HG02840 (cell line): ENCODE results near the gene RFT1.

ENCODE experiments used
- ATAC-seq: cut with Tn5 transposase; IDR thresholded peaks from one replicate; pipeline ENCODE4 v1.9.1; 2021; ENCODE audit warnings: mild to moderate bottlenecking, moderate library complexity, moderate number of reproducible peaks; ENCODE audit not compliant: unreplicated experiment, low FRiP score

The RFT1 gene

DNA sequence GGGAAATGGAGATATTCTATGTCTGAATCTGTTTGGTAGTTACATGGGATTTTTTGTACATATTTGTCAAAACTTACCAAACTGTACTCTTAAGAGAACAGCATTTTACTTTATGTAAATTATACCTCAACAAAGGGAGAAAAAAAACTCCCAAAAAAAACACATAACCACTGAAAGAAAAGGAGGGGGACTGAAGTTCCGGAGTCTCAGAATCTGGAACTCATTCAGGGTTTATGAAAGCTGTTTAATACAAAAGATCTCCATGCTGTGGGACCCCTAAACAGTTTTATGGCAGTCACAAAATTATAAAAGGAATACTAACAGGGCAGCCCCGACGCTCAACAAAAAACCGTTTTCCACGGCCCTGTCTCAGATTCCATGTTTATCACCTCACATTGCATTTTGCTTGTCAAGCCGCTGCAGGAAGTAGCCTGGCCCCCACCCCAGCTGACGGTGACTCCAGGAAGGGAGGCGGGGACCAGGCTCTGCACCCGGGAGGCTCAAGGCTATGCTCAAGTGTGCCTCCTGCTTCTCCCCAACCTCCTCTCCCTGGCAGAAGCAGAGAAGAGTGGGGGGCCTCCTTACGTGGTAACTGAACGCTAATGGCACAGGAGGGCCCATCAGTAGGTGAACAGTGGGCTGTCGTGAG is 29.3 kb downstream of the RFT1 start:
- ATAC-seq, result no peak

DNA sequence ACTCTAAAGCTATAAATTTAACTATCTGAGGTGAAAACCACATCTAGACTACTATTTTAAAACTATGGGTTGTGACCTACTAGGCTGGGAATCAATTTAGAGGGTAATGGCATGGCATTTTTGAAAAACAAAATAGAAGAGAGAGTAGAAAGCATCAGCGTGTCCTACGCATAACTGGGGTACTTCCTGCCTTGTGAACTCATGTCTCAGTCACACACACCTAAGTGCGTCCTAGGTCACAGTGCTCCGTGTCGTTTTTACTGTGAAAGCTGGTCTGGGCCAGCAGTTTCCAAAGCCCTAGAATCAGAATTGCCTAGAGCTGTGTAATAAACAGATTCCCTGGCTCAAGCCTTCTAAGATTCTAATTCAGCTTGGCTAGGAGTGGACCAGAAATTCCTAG is 32.3 kb downstream of the RFT1 start:
- ATAC-seq, result no peak

DNA sequence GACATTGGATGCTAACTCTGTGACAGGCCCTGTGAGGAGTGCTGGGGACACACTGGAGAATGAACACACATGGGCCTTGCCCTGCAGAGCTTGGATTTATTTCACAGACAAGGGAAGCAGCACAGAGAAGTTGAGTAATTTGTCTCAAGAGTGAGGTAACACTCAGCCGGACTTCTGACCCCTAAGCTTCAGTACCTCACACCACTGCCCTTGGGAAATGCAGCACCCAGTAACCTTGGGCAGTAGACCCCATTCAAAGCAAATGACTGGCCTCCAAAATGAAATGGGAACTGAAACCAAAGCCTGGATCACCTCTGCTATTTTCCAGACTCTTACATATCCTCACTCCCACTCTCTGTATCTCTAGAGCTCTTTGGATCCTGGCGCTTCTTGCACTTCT is 37.3 kb downstream of the RFT1 start:
- no peak for ATAC-seq

- ATAC-seq, result no peak
Observed at GRCh38 chr3:53092216-53092615, 38.0 kb downstream of the RFT1 start.

DNA sequence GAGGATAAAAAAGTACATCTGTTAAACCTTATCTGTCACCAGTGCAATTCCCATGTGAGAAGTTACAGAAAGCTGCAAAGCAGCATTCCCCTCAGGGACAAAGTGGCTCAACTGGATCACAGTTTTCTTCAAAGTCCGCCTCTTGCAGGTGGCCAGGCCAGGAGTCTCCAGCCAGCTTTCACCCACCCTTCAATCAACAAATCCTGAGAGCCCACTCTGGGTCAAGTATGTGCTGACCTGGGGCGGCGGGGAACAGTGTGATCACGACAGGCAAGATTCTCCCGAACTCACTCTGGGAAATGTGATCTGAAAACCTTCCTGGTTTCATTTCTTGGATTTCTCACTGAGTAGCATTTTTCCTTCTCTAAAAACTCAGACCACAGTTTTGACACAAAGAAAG is 39.2 kb downstream of the RFT1 start:
- ATAC-seq, result no peak

GRCh38 chr3:53089511-53089910 is 40.7 kb downstream of the RFT1 start:
- ATAC-seq, result no peak

- no peak for ATAC-seq
Observed at GRCh38 chr3:53085476-53085875, 44.8 kb downstream of the RFT1 start.

DNA sequence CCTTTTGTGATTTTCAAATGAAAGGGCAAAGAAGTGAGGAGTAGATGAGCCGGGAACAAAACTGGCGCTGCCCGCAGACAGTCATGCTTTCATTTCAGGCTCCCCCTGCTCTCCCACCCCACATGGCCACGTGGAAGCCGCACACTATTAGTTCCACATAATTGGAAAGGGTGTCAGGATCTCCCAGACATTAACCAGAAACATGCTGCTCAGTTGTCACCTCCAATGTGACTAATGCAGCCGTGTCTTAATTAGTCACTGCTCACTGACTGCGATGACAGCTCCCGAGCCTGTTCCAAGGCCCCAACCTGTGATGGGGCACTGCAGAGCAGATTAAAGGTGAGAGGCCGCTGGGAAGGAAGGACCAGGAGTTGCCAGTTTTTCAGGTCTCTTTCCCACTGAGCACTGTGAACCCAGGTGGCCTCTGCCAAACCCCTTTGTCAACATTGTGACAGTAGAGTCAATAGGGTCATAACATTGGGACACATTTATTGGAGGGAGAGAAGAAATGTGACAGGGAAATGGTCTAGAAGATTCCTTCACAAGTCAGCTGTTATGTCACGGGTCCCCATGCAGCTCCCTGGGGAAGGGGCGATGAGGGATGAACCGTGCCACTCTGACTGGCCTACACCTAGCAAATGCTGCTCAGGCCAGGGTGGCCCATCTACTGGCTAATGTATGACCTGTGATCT is 45.8 kb downstream of the RFT1 start:
- ATAC-seq, result no peak

- ATAC-seq, result no peak
Observed at GRCh38 chr3:53083949-53084309, 46.3 kb downstream of the RFT1 start.

DNA sequence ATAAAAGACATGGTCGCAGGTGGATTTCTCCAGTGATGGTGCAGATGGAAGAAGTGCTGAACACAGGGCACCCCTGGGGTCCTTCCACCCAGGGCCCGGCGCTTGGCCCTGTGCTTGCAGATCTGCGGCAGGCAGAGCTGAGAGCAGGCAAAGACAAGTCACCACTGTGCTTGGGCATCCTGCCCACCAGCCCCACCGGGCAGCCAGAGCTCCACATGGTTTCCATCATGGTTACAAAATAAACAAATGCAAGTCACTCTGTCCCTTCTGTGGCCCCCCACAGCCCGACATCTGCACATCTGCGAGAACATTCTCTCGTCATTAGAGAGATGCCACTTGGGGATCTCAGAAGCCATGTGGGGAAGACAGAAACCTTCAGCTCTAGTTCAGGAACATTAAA is 46.7 kb downstream of the RFT1 start:
- ATAC-seq, result no peak

DNA sequence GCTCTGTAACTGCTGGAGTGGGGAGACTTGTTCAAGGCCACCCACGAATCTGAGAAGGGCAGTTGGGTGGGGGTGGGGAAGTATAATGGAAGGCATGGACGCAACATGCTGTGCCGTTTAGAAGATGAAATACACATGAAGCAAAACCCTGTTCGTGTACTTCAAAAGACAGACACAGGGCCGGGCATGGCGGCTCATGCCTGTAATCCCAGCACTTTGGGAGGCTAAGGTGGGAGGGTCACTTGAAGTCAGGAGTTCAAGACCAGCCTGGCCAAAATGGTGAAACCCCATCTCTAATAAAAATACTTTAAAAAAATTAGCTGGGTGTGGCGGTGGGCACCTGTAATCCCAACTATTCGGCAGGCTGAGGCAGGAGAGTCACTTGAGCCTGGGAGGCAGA is 47.5 kb downstream of the RFT1 start:
- ATAC-seq, result no peak

DNA sequence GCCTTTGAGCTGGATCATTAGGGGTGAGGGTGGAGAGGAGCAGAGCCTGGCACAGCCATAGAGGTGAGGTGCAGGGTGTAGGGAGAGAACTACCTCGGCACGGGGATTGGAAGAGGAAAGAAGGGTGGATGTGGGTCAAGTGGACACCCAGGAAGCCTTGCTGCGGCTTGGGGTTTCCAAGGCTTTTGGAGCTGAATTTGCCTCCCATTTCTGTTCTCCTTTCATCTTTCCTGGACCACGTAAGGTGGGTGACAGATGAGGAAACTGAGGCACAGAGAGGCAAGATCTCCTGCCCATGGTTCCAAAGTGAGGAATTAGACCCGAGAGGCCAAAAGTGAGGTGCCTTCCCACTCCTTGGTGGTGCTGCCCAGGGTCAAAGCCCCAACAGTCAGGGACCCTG is 48.9 kb downstream of the RFT1 start:
- ATAC-seq, result no peak

- ATAC-seq, result no peak
Observed at GRCh38 chr3:53080612-53081205, 49.5 kb downstream of the RFT1 start.

DNA sequence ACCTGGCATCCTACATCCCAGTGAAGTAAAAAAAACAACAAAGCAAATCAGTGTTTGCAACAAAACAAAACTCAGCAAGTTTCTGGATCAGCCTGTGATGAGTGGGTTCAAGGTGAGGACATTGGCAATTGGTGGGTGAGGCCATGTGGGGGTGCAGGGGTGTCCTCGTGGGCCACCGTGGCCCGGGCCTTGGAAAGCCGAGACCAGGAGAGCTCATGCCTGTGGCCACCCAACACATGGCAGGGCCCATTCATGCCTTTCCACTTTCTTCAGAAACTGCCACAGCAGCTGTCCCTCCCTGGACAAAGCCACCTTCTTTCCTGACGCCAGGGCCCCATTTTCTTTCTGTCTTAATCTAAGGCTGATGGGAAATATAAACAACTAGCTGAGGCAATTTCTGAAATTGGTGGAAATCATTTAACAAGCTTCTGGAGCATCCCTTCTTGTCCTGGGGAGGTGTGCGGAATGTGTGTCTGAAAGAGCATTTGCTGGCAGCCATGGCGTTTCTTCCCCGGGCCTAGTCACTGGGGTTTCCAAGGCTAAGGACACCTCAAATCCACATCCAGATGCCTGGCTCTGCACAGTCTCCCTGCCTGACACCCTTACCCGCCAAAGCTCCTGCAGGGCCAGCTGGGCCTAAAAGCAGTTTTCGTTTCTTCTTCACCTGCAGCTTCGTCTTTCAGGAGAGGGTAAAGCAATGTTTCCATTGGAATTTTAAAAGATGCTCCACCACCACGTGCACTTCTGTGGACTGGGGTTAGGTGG is 50.3 kb downstream of the RFT1 start:
- no peak for ATAC-seq

GRCh38 chr3:53079147-53079546 is 51.1 kb downstream of the RFT1 start:
- no peak for ATAC-seq

- no peak for ATAC-seq
Observed at GRCh38 chr3:53078656-53079055, 51.6 kb downstream of the RFT1 start.

- ATAC-seq, result no peak
Observed at GRCh38 chr3:53077476-53078220, 52.6 kb downstream of the RFT1 start.

- ATAC-seq, result no peak
Observed at GRCh38 chr3:53075743-53076140, 54.5 kb downstream of the RFT1 start.

- no peak for ATAC-seq
Observed at GRCh38 chr3:53074761-53075742, 55.2 kb downstream of the RFT1 start.

GRCh38 chr3:53074366-53074696 is 55.9 kb downstream of the RFT1 start:
- no peak for ATAC-seq
